Measurements from ENCODE around the gene ERBIN. TPM values are rescaled to one million over a fixed set of nuclear protein-coding genes. Genes with fewer than 3 reads are reported as not detected.
"Not testable (repeated sequence)": the region's sequence is repeated elsewhere in the genome, so short reads cannot be mapped to it uniquely, and the experiment has no call there.

Gene ERBIN
- total RNA-seq, 1 experiment from 2014 or later = 118 TPM

GRCh38 chr5:65906256-65906655, 20.1 kb upstream of the ERBIN start:
- no peak for DNase-seq (ENCODE audit: low read depth in 1 of 2, low spot score in 2 of 2)
- H3K9me3 ChIP-seq (replicated peaks) = no peaks in the 10 kb centered on the region
- no peaks in the 10 kb centered on the region for H3K36me3 ChIP-seq
- H3K27me3 ChIP-seq (replicated peaks) = no peaks in the 10 kb centered on the region
- H3K4me3 ChIP-seq = no peak overlapping the region
- H3K27ac ChIP-seq = no peak overlapping the region
- no peaks in the 10 kb centered on the region for H3K4me1 ChIP-seq (replicated peaks)

- no peaks in the 10 kb centered on the region for H3K9me3 ChIP-seq (replicated peaks)
- H3K27me3 ChIP-seq (replicated peaks) = no peaks in the 10 kb centered on the region
- no peak overlapping the region for H3K4me3 ChIP-seq
- no peak for DNase-seq (ENCODE audit: low read depth in 1 of 2, low spot score in 2 of 2)
- no peak overlapping the region for H3K27ac ChIP-seq
- H3K36me3 ChIP-seq = no peaks in the 10 kb centered on the region
- no peaks in the 10 kb centered on the region for H3K4me1 ChIP-seq (replicated peaks)
These were observed 19.2 kb upstream of the ERBIN start for GRCh38 chr5:65907135-65907534.

GRCh38 chr5:65910711-65911110, 15.7 kb upstream of the ERBIN start:
- no peak for DNase-seq (ENCODE audit: low read depth in 1 of 2, low spot score in 2 of 2)
- no peaks in the 10 kb centered on the region for H3K4me1 ChIP-seq (replicated peaks)
- no peak overlapping the region for H3K27ac ChIP-seq
- H3K36me3 ChIP-seq = no peaks in the 10 kb centered on the region
- H3K4me3 ChIP-seq = no peak overlapping the region
- H3K9me3 ChIP-seq (replicated peaks) = no peaks in the 10 kb centered on the region
- no peaks in the 10 kb centered on the region for H3K27me3 ChIP-seq (replicated peaks)

- DNase-seq (ENCODE audit: low read depth in 1 of 2, low spot score in 2 of 2) = no peak
- H3K36me3 ChIP-seq = no peaks in the 10 kb centered on the region
- no peaks in the 10 kb centered on the region for H3K9me3 ChIP-seq (replicated peaks)
- H3K4me1 ChIP-seq (replicated peaks) = no peaks in the 10 kb centered on the region
- H3K4me3 ChIP-seq = no peak overlapping the region
- no peaks in the 10 kb centered on the region for H3K27me3 ChIP-seq (replicated peaks)
- H3K27ac ChIP-seq = no peak overlapping the region
These were observed 14.1 kb upstream of the ERBIN start for GRCh38 chr5:65912311-65912710.

GRCh38 chr5:65913519-65913918, 12.9 kb upstream of the ERBIN start:
- Histone ChIP-seq H3K27ac (no peak overlapping the region), H3K4me1 (replicated peaks) (no peaks in the 10 kb centered on the region), H3K36me3 (no peaks in the 10 kb centered on the region), H3K9me3 (replicated peaks) (no peaks in the 10 kb centered on the region), H3K4me3 (no peak overlapping the region), H3K27me3 (replicated peaks) (no peaks in the 10 kb centered on the region)
- DNase-seq (ENCODE audit: low read depth in 1 of 2, low spot score in 2 of 2) = no peak

- no peak for DNase-seq (ENCODE audit: low read depth in 1 of 2, low spot score in 2 of 2)
- no peaks in the 10 kb centered on the region for H3K9me3 ChIP-seq (replicated peaks)
- no peaks in the 10 kb centered on the region for H3K27me3 ChIP-seq (replicated peaks)
- H3K36me3 ChIP-seq = no peaks in the 10 kb centered on the region
- H3K4me3 ChIP-seq = no peak overlapping the region
- H3K4me1 ChIP-seq (replicated peaks) = no peaks in the 10 kb centered on the region
- H3K27ac ChIP-seq = no peak overlapping the region
These were observed 11.7 kb upstream of the ERBIN start for GRCh38 chr5:65914641-65915196.

GRCh38 chr5:65915661-65916060, 10.7 kb upstream of the ERBIN start:
- not testable (repeated sequence) for H3K9me3 ChIP-seq (replicated peaks); H3K4me1 ChIP-seq (replicated peaks); DNase-seq (ENCODE audit: low read depth in 1 of 2, low spot score in 2 of 2)

GRCh38 chr5:65916066-65916465, 10.3 kb upstream of the ERBIN start:
- no peak for DNase-seq (ENCODE audit: low read depth in 1 of 2, low spot score in 2 of 2)
- H3K36me3 ChIP-seq = no peaks in the 10 kb centered on the region
- no peaks in the 10 kb centered on the region for H3K9me3 ChIP-seq (replicated peaks)
- no peak overlapping the region for H3K27ac ChIP-seq
- no peaks in the 10 kb centered on the region for H3K27me3 ChIP-seq (replicated peaks)
- H3K4me1 ChIP-seq (replicated peaks) = no peaks in the 10 kb centered on the region
- H3K4me3 ChIP-seq = no peak overlapping the region

More at GRCh38 chr5:65915661-65916060, 10.7 kb upstream of the ERBIN start:
- not testable (repeated sequence) for H3K36me3 ChIP-seq; H3K27me3 ChIP-seq (replicated peaks); H3K4me3 ChIP-seq; H3K27ac ChIP-seq

GRCh38 chr5:65916636-65917035, 9.7 kb upstream of the ERBIN start:
- no peaks in the 10 kb centered on the region for H3K4me1 ChIP-seq (replicated peaks)
- no peaks in the 10 kb centered on the region for H3K36me3 ChIP-seq
- no peak for DNase-seq (ENCODE audit: low read depth in 1 of 2, low spot score in 2 of 2)
- H3K9me3 ChIP-seq (replicated peaks) = no peaks in the 10 kb centered on the region
- H3K27me3 ChIP-seq (replicated peaks) = no peaks in the 10 kb centered on the region
- no peak overlapping the region for H3K27ac ChIP-seq
- no peak overlapping the region for H3K4me3 ChIP-seq

GRCh38 chr5:65919773-65920172, 6.6 kb upstream of the ERBIN start:
- no peak for DNase-seq (ENCODE audit: low read depth in 1 of 2, low spot score in 2 of 2)
- Histone ChIP-seq H3K4me1 (replicated peaks) (peaks cover 17% of the 10 kb centered on the region), H3K27me3 (replicated peaks) (no peaks in the 10 kb centered on the region), H3K9me3 (replicated peaks) (no peaks in the 10 kb centered on the region), H3K4me3 (no peak overlapping the region), H3K36me3 (no peaks in the 10 kb centered on the region), H3K27ac (no peak overlapping the region)

GRCh38 chr5:65923339-65923738, 3.0 kb upstream of the ERBIN start:
- H3K27ac ChIP-seq = no peak overlapping the region
- no peaks in the 10 kb centered on the region for H3K27me3 ChIP-seq (replicated peaks)
- DNase-seq (ENCODE audit: low read depth in 1 of 2, low spot score in 2 of 2) = no peak
- no peak overlapping the region for H3K4me3 ChIP-seq
- peaks cover 19% of the 10 kb centered on the region for H3K4me1 ChIP-seq (replicated peaks)
- peaks cover 22% of the 10 kb centered on the region for H3K36me3 ChIP-seq
- no peaks in the 10 kb centered on the region for H3K9me3 ChIP-seq (replicated peaks)

GRCh38 chr5:65924366-65925043, 1.9 kb upstream of the ERBIN start:
- DNase-seq (ENCODE audit: low read depth in 1 of 2, low spot score in 2 of 2) = no peak
- Histone ChIP-seq H3K27ac (peak overlapping the region; percentile 98), H3K36me3 (peaks cover 22% of the 10 kb centered on the region), H3K4me3 (peak overlapping the region; percentile 99), H3K27me3 (replicated peaks) (no peaks in the 10 kb centered on the region), H3K9me3 (replicated peaks) (no peaks in the 10 kb centered on the region), H3K4me1 (replicated peaks) (peaks cover 19% of the 10 kb centered on the region)

- Histone ChIP-seq H3K27ac (peak overlapping the region; percentile 98), H3K4me3 (peak overlapping the region; percentile 99), H3K36me3 (peaks cover 28% of the 10 kb centered on the region), H3K9me3 (replicated peaks) (no peaks in the 10 kb centered on the region), H3K4me1 (replicated peaks) (peaks cover 26% of the 10 kb centered on the region), H3K27me3 (replicated peaks) (no peaks in the 10 kb centered on the region)
- peak; percentile 65 to 84 for DNase-seq (ENCODE audit: low read depth in 1 of 2, low spot score in 2 of 2)
These were observed 1.3 kb upstream of the ERBIN start for GRCh38 chr5:65925044-65925600.

GRCh38 chr5:65925601-65926275, 637 bp upstream of the ERBIN start:
- peak overlapping the region; percentile 99 for H3K4me3 ChIP-seq
- H3K36me3 ChIP-seq = peaks cover 32% of the 10 kb centered on the region
- no peaks in the 10 kb centered on the region for H3K9me3 ChIP-seq (replicated peaks)
- H3K27me3 ChIP-seq (replicated peaks) = no peaks in the 10 kb centered on the region
- peak overlapping the region; percentile 98 for H3K27ac ChIP-seq
- H3K4me1 ChIP-seq (replicated peaks) = peaks cover 32% of the 10 kb centered on the region
- DNase-seq (ENCODE audit: low read depth in 1 of 2, low spot score in 2 of 2) = peak; percentile 92 to 93

Measured in SJSA1 (cell line).